ENCODE results near the gene MVK.
"Not testable (repeated sequence)": the region's sequence is repeated elsewhere in the genome, so short reads cannot be mapped to it uniquely, and the experiment has no call there.

Gene MVK

GRCh38 chr12:109597414-109597794, 23.8 kb downstream of the MVK start:
- DNase-seq (ENCODE audit: low read depth), result no peak
- H3K4me3 ChIP-seq (ENCODE audit: low read length), result no peak overlapping the region
- no peak for TF ChIP-seq CTCF (IDR thresholded peaks at IDR 0.05; ENCODE audit: insufficient read depth, low read depth, low read length, missing control alignments)

- TF ChIP-seq CTCF (IDR thresholded peaks at IDR 0.05; ENCODE audit: insufficient read depth, low read depth, low read length, missing control alignments), result peak; percentile 91
- no peak overlapping the region for H3K4me3 ChIP-seq (ENCODE audit: low read length)
- DNase-seq (ENCODE audit: low read depth), result peak; percentile 76
Observed at GRCh38 chr12:109597795-109598427, 24.3 kb downstream of the MVK start.

DNA sequence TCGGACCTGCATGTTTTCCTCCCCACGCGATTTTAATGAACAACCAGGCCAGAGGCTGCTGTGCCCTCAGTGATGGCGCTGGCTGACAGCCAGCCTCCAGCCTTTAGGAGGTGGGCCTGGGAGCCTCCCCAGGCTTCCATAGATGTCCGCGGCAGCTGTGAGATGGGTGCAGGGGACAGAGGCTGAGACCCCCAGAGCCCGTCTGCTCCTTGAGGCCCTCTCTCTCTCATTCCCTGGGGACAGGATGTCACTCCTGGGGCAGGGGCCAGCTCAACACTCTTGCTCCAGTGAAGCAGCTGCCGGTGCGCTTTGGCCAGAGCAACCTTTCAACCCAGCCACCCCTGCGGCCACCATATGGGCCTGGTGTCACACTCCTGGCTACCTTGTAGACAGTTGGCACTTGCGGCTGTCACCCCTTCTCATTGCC, 24.8 kb downstream of the MVK start:
- H3K4me3 ChIP-seq (ENCODE audit: low read length), result no peak overlapping the region
- TF ChIP-seq CTCF (IDR thresholded peaks at IDR 0.05; ENCODE audit: insufficient read depth, low read depth, low read length, missing control alignments), result no peak
- no peak for DNase-seq (ENCODE audit: low read depth)

DNA sequence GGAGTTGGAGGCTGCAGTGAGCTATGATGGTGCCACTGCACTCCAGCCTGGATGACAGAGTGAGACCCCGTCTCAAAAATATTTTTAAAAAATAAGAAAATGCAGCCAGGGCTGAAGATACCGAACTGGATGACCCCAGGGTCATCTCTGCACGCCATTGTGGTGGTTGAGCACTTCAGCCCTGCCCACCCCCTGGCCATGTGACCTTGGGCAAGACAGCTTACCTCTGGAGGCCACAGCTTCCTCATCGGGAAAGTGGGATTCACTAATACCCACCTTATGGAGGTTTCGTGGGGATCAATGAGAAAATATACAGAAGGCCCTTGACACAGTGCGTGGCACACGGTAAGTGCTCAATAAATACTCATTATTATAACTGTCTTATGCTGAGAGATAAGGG, 25.5 kb downstream of the MVK start:
- H3K4me3 ChIP-seq (ENCODE audit: low read length), result no peak overlapping the region
- no peak for TF ChIP-seq CTCF (IDR thresholded peaks at IDR 0.05; ENCODE audit: insufficient read depth, low read depth, low read length, missing control alignments)
- DNase-seq (ENCODE audit: low read depth), result no peak

GRCh38 chr12:109600481-109600880, 26.9 kb downstream of the MVK start:
- no peak overlapping the region for H3K4me3 ChIP-seq (ENCODE audit: low read length)
- no peak for DNase-seq (ENCODE audit: low read depth)
- no peak for TF ChIP-seq CTCF (IDR thresholded peaks at IDR 0.05; ENCODE audit: insufficient read depth, low read depth, low read length, missing control alignments)

- TF ChIP-seq CTCF (IDR thresholded peaks at IDR 0.05; ENCODE audit: insufficient read depth, low read depth, low read length, missing control alignments), result no peak
- H3K4me3 ChIP-seq (ENCODE audit: low read length), result no peak overlapping the region
Observed at GRCh38 chr12:109600995-109601394, 27.4 kb downstream of the MVK start.

GRCh38 chr12:109601557-109601956, 28.0 kb downstream of the MVK start:
- H3K4me3 ChIP-seq (ENCODE audit: low read length), result no peak overlapping the region
- DNase-seq (ENCODE audit: low read depth), result no peak
- TF ChIP-seq CTCF (IDR thresholded peaks at IDR 0.05; ENCODE audit: insufficient read depth, low read depth, low read length, missing control alignments), result no peak

More at GRCh38 chr12:109600995-109601394, 27.4 kb downstream of the MVK start:
- no peak for DNase-seq (ENCODE audit: low read depth)

- H3K4me3 ChIP-seq (ENCODE audit: low read length), result not testable (repeated sequence)
Observed at GRCh38 chr12:109602132-109602531, 28.5 kb downstream of the MVK start.

More at GRCh38 chr12:109602132-109602531, 28.5 kb downstream of the MVK start:
- DNase-seq (ENCODE audit: low read depth), result not testable (repeated sequence)
